SJCRH30 (cell line): Measurements from ENCODE around the gene E2F1. TPM values are rescaled to one million over a fixed set of nuclear protein-coding genes. Genes with fewer than 3 reads are reported as not detected.
"Not testable (repeated sequence)": the region's sequence is repeated elsewhere in the genome, so short reads cannot be mapped to it uniquely, and the experiment has no call there.

ENCODE experiments used
- DNase-seq, 2 experiments: peaks; one replicate each; pipeline ENCODE4 v3.0.0-alpha.2; 2015 to 2020
- H3K27ac ChIP-seq: fragments of 250-450 bp; sonication (Bioruptor Pico); 2 replicates; pipeline ENCODE4 v1.5.1; 2020; ENCODE audit warnings: mild to moderate bottlenecking, moderate library complexity
- H3K27me3 ChIP-seq: fragments of 250-450 bp; sonication (Bioruptor Pico); 2 replicates; pipeline ENCODE4 v1.5.1; 2020; ENCODE audit warnings: mild to moderate bottlenecking, moderate library complexity
- H3K36me3 ChIP-seq: fragments of 250-450 bp; sonication (Bioruptor Pico); 2 replicates; pipeline ENCODE4 v1.5.1; 2020; ENCODE audit warnings: mild to moderate bottlenecking, moderate library complexity
- H3K4me1 ChIP-seq: fragments of 250-450 bp; sonication (Bioruptor Pico); 2 replicates; pipeline ENCODE4 v1.5.1; 2020; ENCODE audit warnings: mild to moderate bottlenecking, moderate library complexity
- H3K4me3 ChIP-seq: fragments of 250-450 bp; sonication (Bioruptor Pico); 2 replicates; pipeline ENCODE4 v1.5.1; 2020; ENCODE audit warnings: mild to moderate bottlenecking, moderate library complexity
- H3K9me3 ChIP-seq: fragments of 250-450 bp; sonication (Bioruptor Pico); replicated peaks from 2 replicates; pipeline ENCODE4 v1.5.1; 2020; ENCODE audit warnings: mild to moderate bottlenecking, moderate library complexity
- total RNA-seq: library from RNA; depleted of rRNA; stranded (reverse); fragments of >200 nt; shearing (Covaris generic); gene quantifications from 2 replicates; pipeline ENCODE4 v1.2.3, GENCODE V29; 2014

Gene E2F1
- total RNA-seq, 1 experiment from 2014 or later: 112 TPM

- no peak overlapping the region for H3K4me3 ChIP-seq
- no peak overlapping the region for H3K27ac ChIP-seq
- H3K36me3 ChIP-seq: peaks cover 5% of the 10 kb centered on the region; the same call in 1 of the 2 replicates
- peak; percentile 10 to 11 for DNase-seq
- H3K9me3 ChIP-seq: no peaks in the 10 kb centered on the region
- H3K4me1 ChIP-seq: no peaks in the 10 kb centered on the region
- H3K27me3 ChIP-seq: no peaks in the 10 kb centered on the region
Measured at GRCh38 chr20:33654680-33655161, 31.5 kb downstream of the E2F1 start.

GRCh38 chr20:33653900-33654596 lies 32.1 kb downstream of the E2F1 start:
- H3K27ac ChIP-seq: no peak overlapping the region
- no peaks in the 10 kb centered on the region for H3K9me3 ChIP-seq
- no peaks in the 10 kb centered on the region for H3K4me1 ChIP-seq
- H3K4me3 ChIP-seq: no peak overlapping the region
- H3K36me3 ChIP-seq: peaks cover 4% of the 10 kb centered on the region; the same call in 1 of the 2 replicates
- H3K27me3 ChIP-seq: no peaks in the 10 kb centered on the region
- peak; percentile 21 to 24 for DNase-seq

GRCh38 chr20:33653218-33653899 lies 32.8 kb downstream of the E2F1 start:
- no peak overlapping the region for H3K27ac ChIP-seq
- H3K4me3 ChIP-seq: no peak overlapping the region
- H3K4me1 ChIP-seq: no peaks in the 10 kb centered on the region
- DNase-seq: peak; percentile 81 to 91
- peaks cover 3% of the 10 kb centered on the region; the same call in 1 of the 2 replicates for H3K36me3 ChIP-seq
- H3K9me3 ChIP-seq: no peaks in the 10 kb centered on the region
- H3K27me3 ChIP-seq: no peaks in the 10 kb centered on the region

GRCh38 chr20:33651562-33652048 lies 34.6 kb downstream of the E2F1 start:
- Histone ChIP-seq H3K4me1 (no peaks in the 10 kb centered on the region), H3K27me3 (no peaks in the 10 kb centered on the region), H3K9me3 (no peaks in the 10 kb centered on the region), H3K4me3 (no peak overlapping the region), H3K27ac (no peak overlapping the region), H3K36me3 (no peaks in the 10 kb centered on the region)
- peak in 1 of 2 experiments; percentile 4 for DNase-seq

- Histone ChIP-seq H3K27ac (no peak overlapping the region), H3K4me1 (no peaks in the 10 kb centered on the region), H3K36me3 (no peaks in the 10 kb centered on the region), H3K4me3 (no peak overlapping the region), H3K9me3 (no peaks in the 10 kb centered on the region), H3K27me3 (no peaks in the 10 kb centered on the region)
- DNase-seq: peak in 1 of 2 experiments; percentile 15
Measured at GRCh38 chr20:33650753-33651561, 35.2 kb downstream of the E2F1 start.

GRCh38 chr20:33650111-33650752 lies 36.0 kb downstream of the E2F1 start:
- Histone ChIP-seq H3K36me3 (no peaks in the 10 kb centered on the region; the same call in none of the 2 replicates), H3K4me1 (no peaks in the 10 kb centered on the region), H3K27ac (no peak overlapping the region), H3K27me3 (no peaks in the 10 kb centered on the region), H3K4me3 (no peak overlapping the region), H3K9me3 (no peaks in the 10 kb centered on the region)
- DNase-seq: peak in 1 of 2 experiments; percentile 7

- Histone ChIP-seq H3K4me1 (no peaks in the 10 kb centered on the region), H3K4me3 (no peak overlapping the region), H3K27ac (no peak overlapping the region), H3K9me3 (no peaks in the 10 kb centered on the region), H3K36me3 (no peaks in the 10 kb centered on the region; the same call in none of the 2 replicates), H3K27me3 (no peaks in the 10 kb centered on the region)
- DNase-seq: peak in 1 of 2 experiments; percentile 15
Measured at GRCh38 chr20:33649201-33649681, 36.9 kb downstream of the E2F1 start.

- Histone ChIP-seq H3K36me3 (no peaks in the 10 kb centered on the region; the same call in none of the 2 replicates), H3K27me3 (no peaks in the 10 kb centered on the region), H3K4me3 (no peak overlapping the region), H3K9me3 (no peaks in the 10 kb centered on the region), H3K4me1 (no peaks in the 10 kb centered on the region), H3K27ac (no peak overlapping the region)
- no peak for DNase-seq
Measured at GRCh38 chr20:33648396-33649004, 37.7 kb downstream of the E2F1 start.

- Histone ChIP-seq H3K4me1 (no peaks in the 10 kb centered on the region), H3K27ac (no peak overlapping the region), H3K4me3 (no peak overlapping the region), H3K9me3 (no peaks in the 10 kb centered on the region), H3K36me3 (no peaks in the 10 kb centered on the region; the same call in none of the 2 replicates), H3K27me3 (no peaks in the 10 kb centered on the region)
- no peak for DNase-seq
Measured at GRCh38 chr20:33647603-33648395, 38.4 kb downstream of the E2F1 start.

- H3K27me3 ChIP-seq, H3K27ac ChIP-seq, DNase-seq, H3K36me3 ChIP-seq, H3K9me3 ChIP-seq, H3K4me3 ChIP-seq, H3K4me1 ChIP-seq: not testable (repeated sequence)
Measured at GRCh38 chr20:33646959-33647602, 39.1 kb downstream of the E2F1 start.

- Histone ChIP-seq H3K27ac (no peak overlapping the region), H3K36me3 (no peaks in the 10 kb centered on the region; the same call in none of the 2 replicates), H3K27me3 (no peaks in the 10 kb centered on the region), H3K4me3 (no peak overlapping the region), H3K9me3 (no peaks in the 10 kb centered on the region), H3K4me1 (no peaks in the 10 kb centered on the region)
- no peak for DNase-seq
Measured at GRCh38 chr20:33646191-33646590, 40.0 kb downstream of the E2F1 start.

- Histone ChIP-seq H3K9me3 (no peaks in the 10 kb centered on the region), H3K36me3 (no peaks in the 10 kb centered on the region; the same call in none of the 2 replicates), H3K27ac (no peak overlapping the region), H3K4me3 (no peak overlapping the region), H3K4me1 (no peaks in the 10 kb centered on the region), H3K27me3 (no peaks in the 10 kb centered on the region)
- no peak for DNase-seq
Measured at GRCh38 chr20:33645396-33645795, 40.8 kb downstream of the E2F1 start.

- Histone ChIP-seq H3K4me1 (no peaks in the 10 kb centered on the region), H3K9me3 (no peaks in the 10 kb centered on the region), H3K27me3 (no peaks in the 10 kb centered on the region), H3K4me3 (no peak overlapping the region), H3K36me3 (no peaks in the 10 kb centered on the region; the same call in none of the 2 replicates), H3K27ac (no peak overlapping the region)
- no peak for DNase-seq
Measured at GRCh38 chr20:33645072-33645358, 41.2 kb downstream of the E2F1 start.
